Endodermal cell (in vitro differentiated cells): ENCODE results near the gene ADCYAP1. TPM values are rescaled to one million over a fixed set of nuclear protein-coding genes. Genes with fewer than 3 reads are reported as not detected.

Experiments used
- DNase-seq: peaks from one replicate; pipeline ENCODE4 v3.0.0-alpha.2; 2017
- H3K27ac ChIP-seq: 2 replicates; pipeline ENCODE4 v1.5.1; 2013; ENCODE audit warnings: mild to moderate bottlenecking, low read depth, low read length, moderate library complexity
- H3K27me3 ChIP-seq: 2 replicates; pipeline ENCODE4 v1.6.1; 2013; ENCODE audit warnings: mild to moderate bottlenecking, low read length, moderate library complexity; ENCODE audit not compliant: insufficient read depth, control insufficient read depth, poor library complexity, severe bottlenecking
- H3K36me3 ChIP-seq: 2 replicates; pipeline ENCODE4 v1.7.0; 2013; ENCODE audit warnings: mild to moderate bottlenecking, low read length, moderate library complexity; ENCODE audit not compliant: control insufficient read depth, insufficient read depth
- H3K4me1 ChIP-seq: one replicate; pipeline ENCODE4 v1.7.0; 2013; ENCODE audit warnings: low read length; ENCODE audit not compliant: control insufficient read depth, insufficient read depth
- H3K4me3 ChIP-seq: 2 replicates; pipeline ENCODE4 v1.5.1; 2013; ENCODE audit warnings: mild to moderate bottlenecking, low read length, moderate library complexity
- H3K9ac ChIP-seq: 2 replicates; pipeline ENCODE4 v1.6.1; 2013; ENCODE audit warnings: mild to moderate bottlenecking, low read length, moderate library complexity; ENCODE audit not compliant: poor library complexity, severe bottlenecking; ENCODE audit errors: extremely low read depth
- H3K9me3 ChIP-seq: 2 replicates; pipeline ENCODE4 v1.6.1; 2013; ENCODE audit warnings: mild to moderate bottlenecking, low read length, moderate library complexity; ENCODE audit not compliant: control insufficient read depth
- H3K27ac Mint-ChIP-seq: 2 replicates; pipeline ENCODE4 v1.8.0; 2020; ENCODE audit warnings: mixed read lengths
- H3K27me3 Mint-ChIP-seq: 2 replicates; pipeline ENCODE4 v1.8.0; 2021; ENCODE audit warnings: mild to moderate bottlenecking, mixed read lengths; ENCODE audit not compliant: insufficient read depth
- H3K36me3 Mint-ChIP-seq: 2 replicates; pipeline ENCODE4 v1.8.0; 2020; ENCODE audit warnings: low read depth, mixed read lengths
- H3K4me1 Mint-ChIP-seq: 2 replicates; pipeline ENCODE4 v1.8.0; 2020; ENCODE audit warnings: mixed read lengths
- H3K4me3 Mint-ChIP-seq: 2 replicates; pipeline ENCODE4 v1.8.0; 2020; ENCODE audit warnings: mild to moderate bottlenecking, moderate library complexity, mixed read lengths
- H3K9me3 Mint-ChIP-seq: 2 replicates; pipeline ENCODE4 v1.8.0; 2020; ENCODE audit warnings: mild to moderate bottlenecking, mixed read lengths
- WGBS, 2 experiments: methylation state at CpG; one replicate each; pipeline versions ENCODE4 v1.1.5 to v1.1.7; 2013; ENCODE audit warnings: missing lambda C conversion rate in 2 of 2, mixed read lengths in 1 of 2; ENCODE audit not compliant: insufficient coverage in 1 of 2, insufficient read length in 1 of 2; 5-methylcytosine and 5-hydroxymethylcytosine counted together
- total RNA-seq, 2 donors: library from RNA; stranded (reverse); fragmentation: NEBNext Ultra II Directional in 1 of 2; extraction: Animal tissue kit (Norgen Biotek cat#: 25700) in 1 of 2; gene quantifications; 2 replicates in 1 of 2; 3 replicates in 1 of 2; pipeline ENCODE4 v1.2.1, GENCODE V29; 2021
- TF ChIP-seq, protein P1 (sequence below): fragments of 200-600 bp; sonication (generic); conservative IDR thresholded peaks from 2 replicates; pipeline ENCODE4 v1.5.0; 2021; ENCODE audit warnings: antibody characterized with exemption, mild to moderate bottlenecking

The ADCYAP1 gene
- total RNA-seq, 2 donors from 2014 or later: not detected

GRCh38 chr18:926946-927345 lies 22.3 kb downstream of the ADCYAP1 start:
- no peak overlapping the region for H3K4me3 ChIP-seq
- H3K9me3 ChIP-seq: no peaks in the 10 kb centered on the region
- no peak overlapping the region for H3K9ac ChIP-seq
- H3K27me3 ChIP-seq: peaks cover 11% of the 10 kb centered on the region
- Mint-ChIP-seq H3K4me3 (no peak overlapping the region), H3K36me3 (no peaks in the 10 kb centered on the region), H3K9me3 (no peaks in the 10 kb centered on the region), H3K27me3 (peaks cover 7% of the 10 kb centered on the region), H3K27ac (no peak overlapping the region), H3K4me1 (peaks cover 4% of the 10 kb centered on the region)
- DNase-seq: no peak
- H3K36me3 ChIP-seq: no peaks in the 10 kb centered on the region
- H3K27ac ChIP-seq: no peak overlapping the region
- TF ChIP-seq, protein P1, sequence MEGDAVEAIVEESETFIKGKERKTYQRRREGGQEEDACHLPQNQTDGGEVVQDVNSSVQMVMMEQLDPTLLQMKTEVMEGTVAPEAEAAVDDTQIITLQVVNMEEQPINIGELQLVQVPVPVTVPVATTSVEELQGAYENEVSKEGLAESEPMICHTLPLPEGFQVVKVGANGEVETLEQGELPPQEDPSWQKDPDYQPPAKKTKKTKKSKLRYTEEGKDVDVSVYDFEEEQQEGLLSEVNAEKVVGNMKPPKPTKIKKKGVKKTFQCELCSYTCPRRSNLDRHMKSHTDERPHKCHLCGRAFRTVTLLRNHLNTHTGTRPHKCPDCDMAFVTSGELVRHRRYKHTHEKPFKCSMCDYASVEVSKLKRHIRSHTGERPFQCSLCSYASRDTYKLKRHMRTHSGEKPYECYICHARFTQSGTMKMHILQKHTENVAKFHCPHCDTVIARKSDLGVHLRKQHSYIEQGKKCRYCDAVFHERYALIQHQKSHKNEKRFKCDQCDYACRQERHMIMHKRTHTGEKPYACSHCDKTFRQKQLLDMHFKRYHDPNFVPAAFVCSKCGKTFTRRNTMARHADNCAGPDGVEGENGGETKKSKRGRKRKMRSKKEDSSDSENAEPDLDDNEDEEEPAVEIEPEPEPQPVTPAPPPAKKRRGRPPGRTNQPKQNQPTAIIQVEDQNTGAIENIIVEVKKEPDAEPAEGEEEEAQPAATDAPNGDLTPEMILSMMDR: no peak
- 78 to 85% methylated on average over 1 of the region's 1 CpG for WGBS, 2 experiments
- H3K4me1 ChIP-seq: no peaks in the 10 kb centered on the region

DNA sequence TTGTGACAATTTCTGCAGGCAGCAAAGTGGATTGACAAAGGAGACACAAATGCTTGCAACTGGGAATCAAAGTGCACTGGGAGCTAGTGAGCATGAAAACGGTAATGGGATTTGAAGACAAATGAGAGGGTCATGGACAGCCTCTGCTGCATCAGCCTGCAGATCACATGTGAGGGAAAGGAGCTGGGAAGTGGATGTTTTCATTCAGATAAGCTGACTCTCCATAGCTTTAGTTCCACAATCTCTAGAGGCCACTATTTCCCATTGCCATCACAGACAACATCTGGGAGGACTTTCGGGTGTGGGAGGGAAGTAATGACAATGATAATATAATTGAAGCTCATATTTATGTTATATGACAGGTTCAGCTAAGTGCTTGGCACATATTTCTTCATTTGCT lies 28.4 kb downstream of the ADCYAP1 start:
- no peaks in the 10 kb centered on the region for H3K9me3 Mint-ChIP-seq
- H3K27ac Mint-ChIP-seq: no peak overlapping the region
- 79 to 86% methylated on average over 1 to 2 of the region's 2 CpGs for WGBS, 2 experiments

GRCh38 chr18:934518-935133 lies 30.0 kb downstream of the ADCYAP1 start:
- H3K27me3 ChIP-seq: no peaks in the 10 kb centered on the region
- Mint-ChIP-seq H3K9me3 (no peaks in the 10 kb centered on the region), H3K4me3 (no peak overlapping the region), H3K4me1 (peaks cover 3% of the 10 kb centered on the region), H3K27ac (no peak overlapping the region), H3K27me3 (peaks cover 10% of the 10 kb centered on the region), H3K36me3 (no peaks in the 10 kb centered on the region)
- no peak overlapping the region for H3K27ac ChIP-seq
- H3K4me3 ChIP-seq: no peak overlapping the region
- H3K36me3 ChIP-seq: no peaks in the 10 kb centered on the region
- DNase-seq: no peak
- H3K9ac ChIP-seq: no peak overlapping the region
- WGBS, 2 experiments: 81 to 83% methylated on average over 7 to 8 of the region's 8 CpGs
- H3K9me3 ChIP-seq: no peaks in the 10 kb centered on the region
- TF ChIP-seq, protein P1: no peak
- no peaks in the 10 kb centered on the region for H3K4me1 ChIP-seq

More for the DNA sequence above, 28.4 kb downstream of the ADCYAP1 start:
- Mint-ChIP-seq H3K4me3 (no peak overlapping the region), H3K27me3 (peaks cover 10% of the 10 kb centered on the region), H3K36me3 (no peaks in the 10 kb centered on the region), H3K4me1 (peaks cover 3% of the 10 kb centered on the region)
- Histone ChIP-seq H3K27me3 (peaks cover 11% of the 10 kb centered on the region), H3K27ac (no peak overlapping the region), H3K36me3 (no peaks in the 10 kb centered on the region), H3K9me3 (no peaks in the 10 kb centered on the region), H3K4me1 (no peaks in the 10 kb centered on the region), H3K9ac (no peak overlapping the region), H3K4me3 (no peak overlapping the region)
- TF ChIP-seq, protein P1: no peak
- DNase-seq: no peak
